Measurements from ENCODE around the gene SMDT1.
"Not testable (repeated sequence)": the region's sequence is repeated elsewhere in the genome, so short reads cannot be mapped to it uniquely, and the experiment has no call there.

Gene SMDT1

GRCh38 chr22:42086051-42086450 lies 6.6 kb downstream of the SMDT1 start:
- TF ChIP-seq CTCF (IDR thresholded peaks at IDR 0.05; ENCODE audit: extremely low read depth, insufficient read depth, missing control alignments) = no peak
- in situ Hi-C loops (cut with MboI; ENCODE audit: low pct_unique_long_range_greater_than_20kb, low sequenced_read_pairs, unreplicated experiment) = no loop called here
- no peak for DNase-seq (ENCODE audit: low spot score)

- TF ChIP-seq CTCF (IDR thresholded peaks at IDR 0.05; ENCODE audit: extremely low read depth, insufficient read depth, missing control alignments) = peak; percentile 97
- in situ Hi-C loops (cut with MboI; ENCODE audit: low pct_unique_long_range_greater_than_20kb, low sequenced_read_pairs, unreplicated experiment) = no loop called here
- peak; percentile 98 for DNase-seq (ENCODE audit: low spot score)
Measured at GRCh38 chr22:42090596-42091454, 11.3 kb downstream of the SMDT1 start, which contains the start of gene NDUFA6. NDUFA6 (minus strand) TSS chr22:42090772; CDS start chr22:42090744, 28 bp downstream.

GRCh38 chr22:42091455-42091782 lies 11.9 kb downstream of the SMDT1 start:
- no peak for TF ChIP-seq CTCF (IDR thresholded peaks at IDR 0.05; ENCODE audit: extremely low read depth, insufficient read depth, missing control alignments)
- in situ Hi-C loops (cut with MboI; ENCODE audit: low pct_unique_long_range_greater_than_20kb, low sequenced_read_pairs, unreplicated experiment) = no loop called here
- DNase-seq (ENCODE audit: low spot score) = no peak

GRCh38 chr22:42101199-42101598 lies 21.7 kb downstream of the SMDT1 start:
- no peak for DNase-seq (ENCODE audit: low spot score)
- in situ Hi-C loops (cut with MboI; ENCODE audit: low pct_unique_long_range_greater_than_20kb, low sequenced_read_pairs, unreplicated experiment) = no loop called here
- TF ChIP-seq CTCF (IDR thresholded peaks at IDR 0.05; ENCODE audit: extremely low read depth, insufficient read depth, missing control alignments) = no peak

GRCh38 chr22:42104332-42104860 lies 24.9 kb downstream of the SMDT1 start:
- DNase-seq (ENCODE audit: low spot score); in situ Hi-C loops (cut with MboI; ENCODE audit: low pct_unique_long_range_greater_than_20kb, low sequenced_read_pairs, unreplicated experiment): not testable (repeated sequence)

GRCh38 chr22:42108848-42109247 lies 29.3 kb downstream of the SMDT1 start:
- in situ Hi-C loops (cut with MboI; ENCODE audit: low pct_unique_long_range_greater_than_20kb, low sequenced_read_pairs, unreplicated experiment) = no loop called here
- no peak for TF ChIP-seq CTCF (IDR thresholded peaks at IDR 0.05; ENCODE audit: extremely low read depth, insufficient read depth, missing control alignments)

GRCh38 chr22:42111798-42112197 lies 32.3 kb downstream of the SMDT1 start:
- no peak for DNase-seq (ENCODE audit: low spot score)
- in situ Hi-C loops (cut with MboI; ENCODE audit: low pct_unique_long_range_greater_than_20kb, low sequenced_read_pairs, unreplicated experiment) = no loop called here
- TF ChIP-seq CTCF (IDR thresholded peaks at IDR 0.05; ENCODE audit: extremely low read depth, insufficient read depth, missing control alignments) = no peak

More at GRCh38 chr22:42108848-42109247, 29.3 kb downstream of the SMDT1 start:
- DNase-seq (ENCODE audit: low spot score) = no peak

Data from GM13977 (cell line).